K562 (cell line): Measurements from ENCODE around the gene ZNF597. TPM values are rescaled to one million over a fixed set of nuclear protein-coding genes. Genes with fewer than 3 reads are reported as not detected.
A peak's percentile ranks its signal among the peaks of the same experiment; 100 is the strongest.

Experiments
- BCLAF1 ChIP-seq, 2 experiments: fragments of 450-650 bp in 1 of 2; IDR thresholded peaks; 2 replicates each; pipeline ENCODE4 v1.6.1; 2011 to 2017; ENCODE audit warnings: low read depth in 2 of 2, antibody characterized with exemption in 1 of 2, borderline replicate concordance in 1 of 2, low read length in 1 of 2, mild to moderate bottlenecking in 1 of 2, mixed read lengths in 1 of 2; ENCODE audit not compliant: control insufficient read depth in 1 of 2
- BRD9 ChIP-seq: fragments of 450-650 bp; IDR thresholded peaks from 2 replicates; pipeline ENCODE4 v1.6.1; 2018; ENCODE audit warnings: low read depth; ENCODE audit not compliant: partially characterized antibody
- CBX5 ChIP-seq: IDR thresholded peaks from 2 replicates; pipeline ENCODE4 v1.6.1; 2014; ENCODE audit warnings: low read depth, borderline replicate concordance
- FOXK2 ChIP-seq, 2 experiments: fragments of 450-650 bp; IDR thresholded peaks in 1 of 2; conservative IDR thresholded peaks in 1 of 2; 2 replicates each; pipeline ENCODE4 v1.6.1; 2016; ENCODE audit warnings: low read depth in 2 of 2, mild to moderate bottlenecking in 1 of 2
- HDAC2 ChIP-seq: fragments of 450-650 bp; IDR thresholded peaks from 2 replicates; pipeline ENCODE4 v1.6.1; 2016; ENCODE audit warnings: mild to moderate bottlenecking
- HDAC8 ChIP-seq: fragments of 450-650 bp; IDR thresholded peaks from 2 replicates; pipeline ENCODE4 v1.6.1; 2016; ENCODE audit warnings: mild to moderate bottlenecking, missing genetic modification characterization, moderate library complexity, missing compliant biosample characterization
- HES1 ChIP-seq: fragments of 450-650 bp; IDR thresholded peaks from 2 replicates; pipeline ENCODE4 v1.6.1; 2016; ENCODE audit warnings: low read depth, mild to moderate bottlenecking, moderate library complexity
- MCM2 ChIP-seq: fragments of 450-650 bp; IDR thresholded peaks from 2 replicates; pipeline ENCODE4 v1.6.1; 2017; ENCODE audit warnings: low read depth, mild to moderate bottlenecking
- NCOA6 ChIP-seq: fragments of 450-650 bp; IDR thresholded peaks from 2 replicates; pipeline ENCODE4 v1.6.1; 2017; ENCODE audit warnings: mild to moderate bottlenecking
- NR3C1 ChIP-seq: sonication (generic); formaldehyde crosslinking; IDR thresholded peaks from 2 replicates; pipeline ENCODE4 v1.8.1; 2022; ENCODE audit warnings: missing genetic modification reagents
- RBM34 ChIP-seq: fragments of 200-400 bp; formaldehyde crosslinking; IDR thresholded peaks from 2 replicates; pipeline ENCODE4 v1.6.1; 2018; ENCODE audit warnings: low read length, borderline replicate concordance; ENCODE audit not compliant: insufficient read depth
- RFX1 ChIP-seq: fragments of 450-650 bp; IDR thresholded peaks from 2 replicates; pipeline ENCODE4 v1.6.1; 2016; ENCODE audit warnings: mild to moderate bottlenecking, moderate library complexity
- SMARCC2 ChIP-seq: fragments of 450-650 bp; IDR thresholded peaks from 2 replicates; pipeline ENCODE4 v1.6.1; 2017; ENCODE audit warnings: antibody characterized with exemption, moderate library complexity, mild to moderate bottlenecking, low read depth
- SMC3 ChIP-seq: conservative IDR thresholded peaks from 2 replicates; pipeline ENCODE4 v1.6.1; 2011; ENCODE audit warnings: low read depth, low read length, improper control_type of control experiment; ENCODE audit not compliant: insufficient read depth
- SOX6 ChIP-seq: fragments of 450-650 bp; IDR thresholded peaks from 2 replicates; pipeline ENCODE4 v1.6.1; 2014; ENCODE audit warnings: mild to moderate bottlenecking
- STAT5A ChIP-seq: IDR thresholded peaks from 2 replicates; pipeline ENCODE4 v1.6.1; 2012; ENCODE audit warnings: low read length, inconsistent platforms, borderline replicate concordance
- TBL1XR1 ChIP-seq, 2 experiments: IDR thresholded peaks; 2 replicates each; pipeline ENCODE4 v1.6.1; 2012; ENCODE audit warnings: improper control_type of control experiment in 2 of 2, low read length in 2 of 2, mild to moderate bottlenecking in 1 of 2
- U2AF1 ChIP-seq: fragments of 200-400 bp; formaldehyde crosslinking; optimal IDR thresholded peaks from 2 replicates; pipeline ENCODE3; 2017; ENCODE audit warnings: mild to moderate bottlenecking, low read depth, low read length, moderate library complexity
- VEZF1 ChIP-seq: fragments of 200-800 bp; sonication (Bioruptor generic); IDR thresholded peaks from 2 replicates; pipeline ENCODE4 v1.6.1; 2017; ENCODE audit warnings: missing genetic modification characterization, missing compliant biosample characterization
- ZNF134 ChIP-seq: fragments of 250-450 bp; sonication (Bioruptor Pico); conservative IDR thresholded peaks from 2 replicates; pipeline ENCODE4 v1.4.0; 2020
- polyA plus RNA-seq, 8 experiments: library from polyadenylated mRNA; depleted of rRNA in 4 of 8; stranded (reverse) in 5 of 8; unstranded in 3 of 8; fragments of >200 nt; fragmentation: Nextera tagmentation in 2 of 8; fragmentation: Illumina TruSeq in 1 of 8; extraction: Ambion mirVana in 2 of 8; extraction: Trizol in 1 of 8; gene quantifications; 2 replicates each; pipeline versions ENCODE4 v1.2.1 to v1.2.3, GENCODE V29; 2011 to 2014; ENCODE audit warnings: inconsistent platforms in 1 of 8, missing spikeins in 1 of 8
- total RNA-seq, 7 experiments: library from RNA; depleted of rRNA in 6 of 7; stranded (reverse); fragments of >200 nt in 6 of 7; fragmentation: Illumina TruSeq in 2 of 7; extraction: Trizol in 2 of 7; gene quantifications; 2 replicates each; pipeline versions ENCODE4 v1.2.1 to v1.2.3, GENCODE V29; 2011 to 2021; ENCODE audit warnings: low replicate concordance in 1 of 7
- TF ChIP-seq, protein P1 (sequence below): fragments of 250-450 bp; sonication (Bioruptor Pico); IDR thresholded peaks from 2 replicates; pipeline ENCODE4 v1.5.0; 2021
- TF ChIP-seq, protein P2 (sequence below): sonication (generic); formaldehyde crosslinking; IDR thresholded peaks from 2 replicates; pipeline ENCODE4 v1.8.0; 2022; ENCODE audit warnings: mild to moderate bottlenecking, missing genetic modification reagents

ZNF597 gene
- total and polyA plus RNA-seq, 9 of the 15 experiments (the other 6 are each of a cell fraction or from before 2014, with no cell fraction given): 0.14 to 0.68 (median 0.42) TPM

DNA sequence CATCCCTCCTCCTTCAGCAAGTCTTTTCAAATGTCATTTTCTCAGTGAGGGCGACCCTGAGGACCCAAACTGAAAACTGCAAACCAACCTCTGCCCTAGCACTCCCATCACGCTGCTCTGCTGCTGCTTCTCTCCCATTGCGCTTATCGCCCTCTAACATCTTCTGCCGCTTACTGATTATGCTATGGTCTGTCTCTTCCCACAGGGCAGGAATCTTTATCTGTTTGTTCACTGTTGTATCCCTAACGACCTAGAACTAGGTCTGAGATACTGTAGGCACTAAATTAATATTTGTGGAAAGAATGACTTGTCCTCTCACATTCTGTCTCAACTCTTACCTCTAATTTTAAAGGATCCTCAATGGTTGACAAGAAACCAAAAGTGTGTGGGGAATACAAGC, 55.0 kb downstream of the ZNF597 start (continued):
- peak; percentile 91 for TF ChIP-seq SOX6
- TF ChIP-seq BRD9: no peak
- peak; percentile 82 for TF ChIP-seq SMARCC2
- no peak for TF ChIP-seq FOXK2 (conservative IDR thresholded peaks at IDR 0.05 in 1 of 2, IDR thresholded peaks at IDR 0.05 in 1 of 2; ENCODE audit: low read depth in 2 of 2)
- peak; percentile 24; the same call in 1 of the 2 replicates for TF ChIP-seq VEZF1 (CRISPR knock-in tag)
- TF ChIP-seq SMC3: no peak
- TF ChIP-seq RFX1: peak; percentile 68
- 0 out of 2 replicates have a peak, but pooled peaks have one; percentile 27 for TF ChIP-seq ZNF134 (CRISPR knock-in tag)
- TF ChIP-seq NCOA6: no peak
- TF ChIP-seq STAT5A: peak; percentile 72
- no peak for TF ChIP-seq U2AF1
- no peak for TF ChIP-seq BCLAF1 (IDR thresholded peaks at IDR 0.05; ENCODE audit: borderline replicate concordance in 1 of 2, control insufficient read depth in 1 of 2, low read depth in 2 of 2, low read length in 1 of 2)
- no peak for TF ChIP-seq HDAC8 (tag)
- no peak for TF ChIP-seq MCM2
- TF ChIP-seq HDAC2: peak; percentile 70
- TF ChIP-seq NR3C1: no peak
- TF ChIP-seq TBL1XR1 (IDR thresholded peaks at IDR 0.05; ENCODE audit: low read length in 2 of 2): peak; percentile 50 to 76; a peak in 3 of 4 replicates
- TF ChIP-seq CBX5: peak; percentile 59; the same call in 1 of the 2 replicates
- TF ChIP-seq RBM34: no peak
- TF ChIP-seq, protein P1, sequence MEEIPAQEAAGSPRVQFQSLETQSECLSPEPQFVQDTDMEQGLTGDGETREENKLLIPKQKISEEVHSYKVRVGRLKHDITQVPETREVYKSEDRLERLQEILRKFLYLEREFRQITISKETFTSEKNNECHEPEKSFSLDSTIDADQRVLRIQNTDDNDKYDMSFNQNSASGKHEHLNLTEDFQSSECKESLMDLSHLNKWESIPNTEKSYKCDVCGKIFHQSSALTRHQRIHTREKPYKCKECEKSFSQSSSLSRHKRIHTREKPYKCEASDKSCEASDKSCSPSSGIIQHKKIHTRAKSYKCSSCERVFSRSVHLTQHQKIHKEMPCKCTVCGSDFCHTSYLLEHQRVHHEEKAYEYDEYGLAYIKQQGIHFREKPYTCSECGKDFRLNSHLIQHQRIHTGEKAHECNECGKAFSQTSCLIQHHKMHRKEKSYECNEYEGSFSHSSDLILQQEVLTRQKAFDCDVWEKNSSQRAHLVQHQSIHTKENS: no peak
- TF ChIP-seq, protein P2, sequence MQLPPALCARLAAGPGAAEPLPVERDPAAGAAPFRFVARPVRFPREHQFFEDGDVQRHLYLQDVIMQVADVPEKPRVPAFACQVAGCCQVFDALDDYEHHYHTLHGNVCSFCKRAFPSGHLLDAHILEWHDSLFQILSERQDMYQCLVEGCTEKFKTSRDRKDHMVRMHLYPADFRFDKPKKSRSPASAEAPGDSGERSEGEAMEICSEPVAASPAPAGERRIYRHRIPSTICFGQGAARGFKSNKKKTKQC (CRISPR knock-in tag): no peak
- peak; percentile 52; the same call in 1 of the 2 replicates for TF ChIP-seq HES1
